Raji (cell line): ENCODE data around the gene AUTS2.

Source experiments
- POLR2A ChIP-seq: IDR thresholded peaks from 2 replicates; pipeline ENCODE4 v1.6.1; 2011; ENCODE audit warnings: low read depth, low read length, control low read depth; ENCODE audit not compliant: insufficient read depth

The AUTS2 gene

DNA sequence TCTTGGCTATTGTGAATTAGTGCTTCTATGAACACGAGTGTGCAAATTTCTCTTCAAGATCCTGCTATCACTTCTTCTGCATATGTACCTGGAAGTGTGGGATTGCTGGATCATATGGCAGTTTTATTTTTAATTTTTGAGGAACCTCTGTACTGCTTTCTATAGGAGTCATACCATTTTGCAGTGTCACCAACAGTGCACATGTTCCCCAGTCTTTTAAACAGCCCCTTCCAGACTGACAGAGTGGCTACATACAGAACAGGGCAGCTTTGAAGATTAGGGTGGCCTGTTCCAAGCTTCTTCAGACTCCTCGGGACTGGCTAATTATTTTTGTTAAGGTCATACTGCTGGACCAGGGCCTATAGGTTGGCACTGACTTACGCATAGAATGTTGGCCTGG is 82.9 kb downstream of the AUTS2 start:
- TF ChIP-seq POLR2A = no peak

DNA sequence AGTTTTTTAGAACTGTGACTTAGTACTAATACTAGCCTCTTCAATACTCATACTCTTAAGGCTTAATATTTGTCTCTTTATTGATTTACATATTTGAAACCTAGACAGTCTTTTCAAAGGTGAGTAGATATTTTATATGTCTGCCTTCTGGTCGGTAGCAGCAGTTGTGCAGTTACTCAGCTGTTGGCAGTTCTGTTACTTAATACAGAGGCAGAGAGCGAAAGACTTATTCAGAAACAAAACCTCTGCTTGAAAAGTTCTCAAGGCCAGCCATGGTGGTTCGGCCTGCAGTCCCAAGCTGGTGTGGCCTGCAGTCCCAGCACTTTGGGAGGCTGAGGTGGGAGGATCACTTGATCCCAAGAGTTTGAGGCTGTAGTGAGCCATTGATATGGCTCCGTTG is 84.2 kb downstream of the AUTS2 start:
- no peak for TF ChIP-seq POLR2A

DNA sequence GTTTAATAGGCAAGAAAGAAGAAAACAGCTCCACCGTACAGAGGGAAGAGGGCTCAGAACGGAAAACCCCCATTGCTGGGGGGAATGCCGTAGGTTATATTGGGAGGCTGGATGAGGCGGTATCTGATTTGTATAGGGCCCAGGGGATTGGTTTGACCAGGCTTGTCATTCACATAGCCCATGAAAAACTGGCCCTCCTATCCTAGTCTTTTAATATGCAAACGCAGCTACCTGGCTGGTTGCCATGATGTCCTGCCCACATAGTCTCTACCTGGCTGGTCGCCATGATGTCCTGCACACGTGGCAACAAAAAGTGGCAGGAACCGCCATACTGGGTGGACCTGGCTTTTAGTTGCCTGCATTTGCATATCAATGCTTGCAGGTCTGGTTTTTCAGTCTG is 84.7 kb downstream of the AUTS2 start:
- no peak for TF ChIP-seq POLR2A

DNA sequence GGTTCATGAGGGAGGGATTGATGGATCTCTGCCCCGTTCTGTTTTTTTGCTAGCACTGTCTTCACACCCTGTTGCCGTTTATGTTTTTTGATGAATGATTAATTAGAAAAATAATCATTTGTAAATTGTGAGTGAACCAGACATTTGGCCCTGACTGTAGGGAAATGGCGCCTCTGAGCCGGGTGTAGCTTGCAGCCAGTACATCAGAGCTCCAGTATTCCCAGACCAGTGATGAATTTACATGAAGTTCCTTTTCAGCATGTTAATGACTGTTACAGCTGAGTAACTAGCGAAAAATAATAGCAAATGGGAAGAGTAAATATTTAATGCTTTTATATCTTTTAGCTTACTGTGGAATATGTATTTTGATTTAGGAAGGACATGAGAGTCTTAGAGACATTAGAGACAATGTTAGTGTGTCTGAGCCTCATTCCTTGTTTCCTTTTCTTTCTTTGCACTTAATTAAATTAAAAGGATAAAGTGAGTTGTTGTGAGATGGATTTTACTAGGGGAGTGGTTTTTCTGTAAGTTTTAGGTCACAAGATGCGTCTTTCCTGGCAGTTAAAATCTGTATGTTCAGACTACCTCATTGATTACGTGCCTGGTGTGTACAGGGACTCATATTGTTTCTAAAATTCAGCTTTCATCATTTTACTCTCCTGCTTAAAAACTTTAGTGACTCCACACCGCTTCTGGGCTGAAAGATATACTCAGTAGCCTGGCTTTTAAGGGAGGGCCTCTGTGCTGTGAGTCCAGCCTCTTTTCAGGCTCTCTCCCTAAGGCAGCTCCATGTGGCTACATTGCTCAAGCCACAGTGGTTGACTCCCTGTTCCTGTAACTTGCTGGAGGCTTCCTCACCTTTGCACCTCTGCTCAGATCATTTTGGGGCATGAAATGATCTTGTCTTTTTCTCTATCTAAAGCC is 86.4 kb downstream of the AUTS2 start:
- TF ChIP-seq POLR2A = no peak

- no peak for TF ChIP-seq POLR2A
Measured at GRCh38 chr7:69685293-69685631, 87.0 kb downstream of the AUTS2 start.

DNA sequence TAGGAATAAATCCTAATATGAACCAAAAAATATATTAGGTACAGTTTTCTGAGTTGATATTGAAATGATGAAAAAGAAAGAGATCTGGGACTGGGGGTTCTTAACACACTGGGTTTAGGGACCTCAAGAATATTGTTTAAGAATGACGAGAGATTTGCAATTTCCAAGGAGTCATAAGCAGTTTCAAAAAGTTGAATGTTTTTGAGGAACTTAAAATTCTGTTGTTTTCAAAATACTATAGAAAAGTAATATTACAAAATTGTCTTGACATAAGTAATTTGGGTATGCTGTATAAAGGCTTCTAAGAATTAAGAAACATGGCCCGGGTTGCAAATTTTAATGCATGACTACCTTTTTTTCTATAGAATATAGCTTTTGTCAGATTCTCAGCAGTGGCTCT is 88.1 kb downstream of the AUTS2 start:
- TF ChIP-seq POLR2A = no peak

DNA sequence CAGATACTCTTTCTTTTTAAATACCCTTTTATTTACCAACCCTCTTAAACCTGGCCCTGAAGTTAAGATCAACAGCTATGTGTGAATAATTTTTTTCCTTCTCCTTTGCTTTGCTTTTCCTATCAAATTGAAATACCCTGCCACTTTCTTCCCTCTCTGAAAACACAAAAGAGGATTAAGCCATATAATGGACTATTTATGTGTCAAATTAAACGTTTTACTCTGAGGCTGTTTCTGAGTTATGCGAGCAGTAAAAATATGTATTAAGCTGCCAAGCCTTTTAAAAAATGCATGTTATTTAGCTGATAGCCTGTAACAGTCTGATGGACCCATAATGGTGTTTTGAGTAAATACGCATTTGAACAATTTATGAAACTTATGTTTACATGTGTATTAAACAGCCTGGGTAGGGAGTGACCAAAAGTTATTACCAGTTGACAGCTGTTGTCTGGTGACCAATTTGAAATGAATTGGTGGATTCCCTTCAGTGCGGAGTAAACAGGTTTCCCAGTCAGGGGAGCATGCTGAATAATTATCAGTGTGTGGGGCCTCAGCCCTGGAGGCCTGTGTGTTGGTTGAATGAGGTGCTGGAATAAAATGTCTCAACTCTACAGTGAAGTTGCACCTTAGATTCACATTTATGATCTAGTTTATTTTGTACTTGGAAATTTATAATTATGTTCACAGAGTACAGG is 89.6 kb downstream of the AUTS2 start:
- TF ChIP-seq POLR2A = no peak

GRCh38 chr7:69690329-69690728 is 92.1 kb downstream of the AUTS2 start:
- TF ChIP-seq POLR2A = no peak

DNA sequence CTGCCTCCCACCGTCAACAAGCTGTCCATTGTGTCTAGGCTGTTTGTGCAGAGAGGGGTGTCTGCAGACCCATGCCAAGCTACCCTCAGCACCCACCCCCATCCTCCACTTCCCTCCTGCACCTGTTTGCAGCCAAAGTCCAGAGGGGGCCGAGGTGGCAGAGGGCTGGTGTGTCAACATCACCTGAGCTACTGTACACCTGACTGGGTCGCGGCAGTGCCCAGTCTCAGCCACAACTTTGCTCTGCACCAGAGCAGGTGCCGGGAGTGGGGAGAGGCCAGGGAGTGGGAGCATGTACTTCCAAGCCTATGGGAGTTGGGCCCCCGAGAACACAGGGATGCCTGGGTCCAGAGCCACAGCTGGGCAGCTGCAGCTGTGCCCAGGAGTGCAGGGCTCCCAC is 93.1 kb downstream of the AUTS2 start:
- no peak for TF ChIP-seq POLR2A

- no peak for TF ChIP-seq POLR2A
Measured at GRCh38 chr7:69691734-69692133, 93.5 kb downstream of the AUTS2 start.

DNA sequence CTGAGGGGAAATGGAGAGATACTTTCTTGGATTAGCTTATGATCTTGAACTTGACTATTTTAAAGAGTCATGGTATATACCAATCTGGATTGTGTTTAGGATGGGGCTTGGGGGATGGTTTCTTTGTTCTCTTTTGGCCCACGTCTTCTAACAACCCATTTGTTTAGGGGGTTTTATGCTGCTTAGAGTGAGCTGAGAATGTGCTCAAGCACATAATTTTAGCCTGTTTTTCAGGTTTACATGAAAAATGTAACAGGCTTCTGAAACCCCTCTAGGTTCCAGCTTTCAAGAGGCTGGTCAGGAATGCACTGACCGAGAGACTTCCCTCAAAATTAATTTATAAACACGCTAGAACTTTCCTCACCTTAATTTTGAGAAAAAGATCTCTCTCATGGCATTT is 94.3 kb downstream of the AUTS2 start:
- TF ChIP-seq POLR2A = no peak

DNA sequence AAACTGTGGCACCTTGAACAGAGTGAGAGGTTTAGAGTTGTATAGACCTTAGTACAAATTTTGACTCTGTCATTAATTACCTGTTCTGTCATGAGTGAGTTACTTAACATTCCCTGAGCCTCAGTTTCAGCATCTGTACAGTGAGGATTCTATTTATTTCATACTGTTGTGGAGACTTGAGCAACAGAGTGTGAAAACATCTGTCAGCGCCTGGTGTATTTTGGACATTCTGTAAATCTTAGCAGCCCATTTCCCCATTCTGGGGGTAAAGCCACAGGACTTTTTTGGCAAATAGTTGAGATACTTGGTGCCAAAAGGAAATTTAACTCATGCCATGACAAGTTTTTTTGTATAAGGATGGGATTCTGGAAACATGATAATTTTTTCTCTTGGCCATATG is 94.8 kb downstream of the AUTS2 start:
- TF ChIP-seq POLR2A = no peak

GRCh38 chr7:69696054-69696591 is 97.8 kb downstream of the AUTS2 start:
- TF ChIP-seq POLR2A = no peak

DNA sequence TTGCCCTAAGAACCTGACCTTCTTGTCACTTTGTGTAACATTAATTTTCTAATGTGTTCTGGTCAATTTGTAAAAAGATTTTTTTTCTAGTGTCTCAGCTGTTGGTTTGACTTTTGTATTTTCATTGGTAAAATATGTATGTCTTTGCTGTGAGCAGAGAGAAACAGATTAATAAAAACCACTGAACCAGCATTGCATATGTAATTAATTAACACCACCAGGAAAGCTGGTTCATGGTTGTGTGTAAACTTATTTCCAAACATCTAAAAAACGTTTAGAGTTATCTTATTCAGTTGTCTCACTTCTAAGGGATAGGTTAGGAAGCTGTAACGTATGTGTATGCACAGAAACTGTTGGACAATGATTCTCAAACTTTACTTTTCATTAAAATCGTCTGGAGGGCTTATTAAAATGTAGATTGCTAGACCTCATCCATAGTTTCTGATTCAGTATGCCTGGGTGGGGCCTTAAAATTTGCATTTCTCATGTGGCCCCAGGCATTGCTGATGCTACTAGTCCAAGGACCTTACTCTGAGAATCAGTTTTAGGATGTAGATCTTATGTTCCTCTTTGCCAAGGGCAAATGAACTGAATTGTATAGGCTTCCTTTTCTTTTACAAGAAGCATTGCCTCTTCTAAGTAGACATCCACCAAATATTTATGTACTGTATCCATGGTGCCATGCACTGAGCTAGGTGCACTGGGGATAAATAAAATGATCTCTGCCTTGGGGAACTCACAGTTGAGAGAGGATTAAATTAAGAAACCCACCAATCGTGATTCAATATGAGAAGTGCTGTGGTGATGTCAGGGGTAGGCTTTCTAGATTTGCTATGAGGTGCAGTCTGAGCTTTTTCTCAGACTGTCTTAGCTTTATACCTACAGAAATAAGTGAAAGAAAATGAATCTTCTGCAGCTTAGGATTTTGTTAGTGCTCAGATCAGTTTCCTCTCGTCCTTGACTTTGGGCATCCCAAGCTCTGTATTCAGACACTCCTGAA is 98.7 kb downstream of the AUTS2 start:
- TF ChIP-seq POLR2A = no peak
